KMS-11 (cell line): ENCODE results near the gene CACNA1A.
A peak's percentile ranks its signal among the peaks of the same experiment; 100 is the strongest.

Experiments
- H2AFZ ChIP-seq: fragments of 200-600 bp; sonication (generic); 2 replicates; pipeline ENCODE4 v1.6.1; 2016; ENCODE audit warnings: antibody characterized with exemption, mixed run types, low read depth
- H3K27ac ChIP-seq: fragments of 200-600 bp; sonication (generic); 2 replicates; pipeline ENCODE4 v1.6.1; 2016; ENCODE audit warnings: mild to moderate bottlenecking, mixed run types
- H3K27me3 ChIP-seq: fragments of 200-600 bp; sonication (generic); 2 replicates; pipeline ENCODE4 v1.6.1; 2017; ENCODE audit warnings: mild to moderate bottlenecking, low read depth, mixed run types, moderate library complexity; ENCODE audit not compliant: insufficient read depth
- H3K36me3 ChIP-seq: fragments of 200-600 bp; sonication (generic); 2 replicates; pipeline ENCODE4 v1.6.1; 2017; ENCODE audit warnings: mild to moderate bottlenecking, mixed run types; ENCODE audit not compliant: insufficient read depth
- H3K4me1 ChIP-seq: fragments of 200-600 bp; sonication (generic); 2 replicates; pipeline ENCODE4 v1.6.1; 2016; ENCODE audit warnings: mild to moderate bottlenecking, low read depth, mixed run types; ENCODE audit not compliant: poor library complexity, severe bottlenecking
- H3K4me2 ChIP-seq: fragments of 200-600 bp; sonication (generic); 2 replicates; pipeline ENCODE4 v1.7.0; 2016; ENCODE audit warnings: mild to moderate bottlenecking, mixed run types
- H3K4me3 ChIP-seq: fragments of 200-600 bp; sonication (generic); IDR thresholded peaks from 2 replicates; pipeline ENCODE4 v1.6.1; 2017; ENCODE audit warnings: low read depth, low read length, mixed read lengths; ENCODE audit not compliant: insufficient read depth
- H3K79me2 ChIP-seq: fragments of 200-600 bp; sonication (generic); 2 replicates; pipeline ENCODE4 v1.6.1; 2016; ENCODE audit warnings: low read depth, mixed run types; ENCODE audit not compliant: insufficient read depth
- H3K9ac ChIP-seq: fragments of 200-600 bp; sonication (generic); 2 replicates; pipeline ENCODE4 v1.6.1; 2016; ENCODE audit warnings: mild to moderate bottlenecking, mixed run types
- H4K20me1 ChIP-seq: fragments of 200-600 bp; sonication (generic); 2 replicates; pipeline ENCODE4 v1.6.1; 2016; ENCODE audit warnings: mild to moderate bottlenecking, mixed run types; ENCODE audit not compliant: insufficient read depth
- CTCF ChIP-seq: fragments of 200-600 bp; sonication (generic); conservative IDR thresholded peaks from 2 replicates; pipeline ENCODE4 v1.6.1; 2017; ENCODE audit warnings: low read depth, mild to moderate bottlenecking, antibody characterized with exemption, low read length, moderate library complexity, mixed read lengths

CACNA1A gene

DNA sequence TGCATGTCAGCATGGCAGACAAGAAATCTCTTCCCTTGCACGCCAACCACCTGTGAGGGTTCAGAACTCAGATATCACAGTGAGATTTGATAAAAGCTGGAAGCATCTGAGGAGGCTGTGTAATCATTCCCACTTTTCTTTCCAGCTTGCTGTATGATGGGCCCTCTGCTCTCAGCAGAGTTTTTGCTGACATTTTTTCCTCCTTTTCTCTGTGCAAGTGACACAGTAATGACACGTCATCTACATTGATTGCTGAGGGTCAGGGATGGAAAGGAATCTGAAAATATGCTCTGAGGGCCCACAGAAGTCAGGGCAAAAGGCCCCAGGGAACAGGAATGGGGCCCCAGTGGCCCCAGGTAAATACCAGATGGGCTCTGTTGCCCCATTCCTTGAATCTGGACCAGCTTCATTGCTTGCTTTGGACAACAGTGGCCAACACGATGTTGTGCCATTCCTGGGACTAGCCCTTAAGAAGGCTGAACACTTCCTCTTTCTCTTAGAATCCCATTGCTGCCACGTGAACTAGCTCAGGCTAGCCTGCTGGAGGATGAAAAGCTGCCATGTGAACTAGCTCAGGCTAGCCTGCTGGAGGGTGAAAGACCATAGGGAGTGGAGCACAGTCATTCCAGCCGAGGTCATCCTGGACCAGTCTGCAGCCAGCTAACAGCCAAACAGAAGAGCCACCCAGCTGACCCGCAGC, 68.2 kb downstream of the CACNA1A start:
- Histone ChIP-seq H3K9ac (no peak overlapping the region), H3K4me3 (no peak overlapping the region), H3K27ac (no peak overlapping the region), H3K36me3 (no peaks in the 10 kb centered on the region), H4K20me1 (no peaks in the 10 kb centered on the region), H3K27me3 (peaks cover 6% of the 10 kb centered on the region; the same call in 1 of the 2 replicates), H2AFZ (no peak overlapping the region), H3K79me2 (no peaks in the 10 kb centered on the region), H3K4me2 (no peak overlapping the region), H3K4me1 (no peaks in the 10 kb centered on the region)
- no peak for TF ChIP-seq CTCF

DNA sequence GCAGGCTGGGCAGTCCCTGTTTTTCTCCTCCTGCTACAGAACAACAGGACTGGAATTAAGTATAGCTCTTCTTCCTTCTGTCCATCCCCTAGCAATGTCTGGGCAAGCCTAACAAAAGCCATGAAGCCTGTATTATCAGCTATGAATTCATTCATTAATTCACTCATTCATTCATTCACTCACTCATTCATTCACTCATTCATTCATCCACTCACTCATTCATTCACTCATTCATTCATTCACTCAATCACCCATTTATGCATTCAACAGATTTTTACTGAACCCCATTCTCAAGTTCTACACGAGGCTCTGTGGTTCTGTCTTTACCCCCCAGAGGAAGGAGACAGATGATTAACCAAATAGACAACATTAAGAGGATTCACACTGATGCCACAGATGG, 69.9 kb downstream of the CACNA1A start:
- Histone ChIP-seq H3K4me2 (no peak overlapping the region), H2AFZ (no peak overlapping the region), H3K9ac (no peak overlapping the region), H3K27ac (no peak overlapping the region), H3K36me3 (no peaks in the 10 kb centered on the region), H3K4me3 (no peak overlapping the region), H3K27me3 (peaks cover 10% of the 10 kb centered on the region; the same call in 1 of the 2 replicates), H3K4me1 (no peaks in the 10 kb centered on the region), H3K79me2 (no peaks in the 10 kb centered on the region), H4K20me1 (no peaks in the 10 kb centered on the region)
- TF ChIP-seq CTCF = no peak

DNA sequence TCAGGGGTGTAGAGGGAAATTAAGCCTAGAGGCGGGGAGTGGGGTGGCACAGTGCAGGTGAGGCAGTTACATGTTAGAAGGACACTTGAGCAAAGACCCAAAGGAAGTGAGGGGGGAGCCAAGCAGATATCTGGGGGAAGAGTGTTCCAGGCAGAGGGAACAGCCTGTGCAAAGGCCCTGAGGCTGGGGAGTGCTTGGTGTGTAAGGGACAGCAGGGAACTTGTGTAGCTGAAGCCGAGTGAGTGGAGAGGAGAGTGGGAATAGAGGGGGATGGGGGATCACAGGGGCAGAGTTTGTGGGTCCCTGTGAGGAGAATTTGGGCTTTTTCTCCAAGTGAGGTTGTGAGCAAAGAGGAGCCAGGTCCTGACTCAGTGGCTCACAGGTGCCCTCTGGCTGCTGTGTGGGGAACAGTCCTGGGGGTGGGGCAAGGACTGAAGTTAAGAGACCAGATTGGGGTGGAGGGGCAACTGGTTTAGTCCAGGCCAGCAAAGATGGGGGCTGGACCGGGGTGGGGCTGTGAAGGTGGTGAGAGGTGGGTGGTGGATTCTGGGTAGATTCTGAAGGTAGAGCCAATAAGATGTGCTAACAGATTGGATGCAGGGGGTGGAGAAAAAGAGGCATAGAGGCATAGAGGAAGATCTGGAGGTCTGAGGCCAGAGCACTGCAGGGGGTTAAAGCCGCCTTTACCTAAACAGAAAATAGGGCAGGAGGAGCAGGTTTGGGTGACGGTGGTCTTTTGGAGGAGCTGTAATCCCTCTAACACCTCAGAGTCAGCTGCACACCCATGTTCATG, 75.3 kb downstream of the CACNA1A start:
- Histone ChIP-seq H3K9ac (no peak overlapping the region), H3K4me1 (no peaks in the 10 kb centered on the region), H3K4me3 (no peak overlapping the region), H3K4me2 (no peak overlapping the region), H3K36me3 (no peaks in the 10 kb centered on the region), H2AFZ (no peak overlapping the region), H3K27ac (no peak overlapping the region), H3K27me3 (peaks cover 4% of the 10 kb centered on the region; the same call in 1 of the 2 replicates), H3K79me2 (no peaks in the 10 kb centered on the region), H4K20me1 (no peaks in the 10 kb centered on the region)
- peak; percentile 67 for TF ChIP-seq CTCF

- Histone ChIP-seq H3K4me2 (no peak overlapping the region), H3K27ac (no peak overlapping the region), H3K9ac (no peak overlapping the region)
These were observed 76.7 kb downstream of the CACNA1A start for GRCh38 chr19:13429563-13429962.

More at GRCh38 chr19:13429563-13429962, 76.7 kb downstream of the CACNA1A start:
- H3K79me2 ChIP-seq = no peaks in the 10 kb centered on the region
- no peaks in the 10 kb centered on the region for H3K36me3 ChIP-seq
- H3K4me1 ChIP-seq = no peaks in the 10 kb centered on the region
- no peak overlapping the region for H2AFZ ChIP-seq
- H4K20me1 ChIP-seq = no peaks in the 10 kb centered on the region
- H3K4me3 ChIP-seq = no peak overlapping the region
- H3K27me3 ChIP-seq = peaks cover 4% of the 10 kb centered on the region; the same call in 1 of the 2 replicates
- no peak for TF ChIP-seq CTCF
